Hematopoietic multipotent progenitor cell treated with erythropoietin and hydrocortisone succinate and interleukin-3 and kit ligand, for 17 days (in vitro differentiated cells): ENCODE measurements around the gene MAPKAPK3.
A peak's percentile ranks its signal among the peaks of the same experiment; 100 is the strongest.

ENCODE experiments used
- DNase-seq: peaks from one replicate; pipeline ENCODE4 v3.0.0-alpha.2; 2015; ENCODE audit warnings: low spot score

The MAPKAPK3 gene

GRCh38 chr3:50627407-50628051 is 10.6 kb downstream of the MAPKAPK3 start:
- no peak for DNase-seq

- DNase-seq: no peak
These were observed 11.7 kb downstream of the MAPKAPK3 start for GRCh38 chr3:50628601-50629000.

- DNase-seq: no peak
These were observed 13.4 kb downstream of the MAPKAPK3 start for GRCh38 chr3:50630394-50630793.

GRCh38 chr3:50630877-50631276 is 13.9 kb downstream of the MAPKAPK3 start:
- DNase-seq: no peak

GRCh38 chr3:50632450-50632849 is 15.5 kb downstream of the MAPKAPK3 start:
- no peak for DNase-seq

- DNase-seq: no peak
These were observed 16.4 kb downstream of the MAPKAPK3 start for GRCh38 chr3:50633230-50633790.

- no peak for DNase-seq
These were observed 18.1 kb downstream of the MAPKAPK3 start for GRCh38 chr3:50635066-50635465.

- no peak for DNase-seq
These were observed 20.1 kb downstream of the MAPKAPK3 start for GRCh38 chr3:50637011-50637410.

- DNase-seq: no peak
These were observed 21.0 kb downstream of the MAPKAPK3 start for GRCh38 chr3:50637945-50638344.

GRCh38 chr3:50639055-50639494 is 22.1 kb downstream of the MAPKAPK3 start:
- no peak for DNase-seq

GRCh38 chr3:50642382-50642781 is 25.4 kb downstream of the MAPKAPK3 start:
- no peak for DNase-seq

- no peak for DNase-seq
These were observed 27.6 kb downstream of the MAPKAPK3 start for GRCh38 chr3:50644561-50644960.

- no peak for DNase-seq
These were observed 28.4 kb downstream of the MAPKAPK3 start for GRCh38 chr3:50645378-50645777.

GRCh38 chr3:50648313-50648712 is 31.4 kb downstream of the MAPKAPK3 start:
- DNase-seq: no peak

- DNase-seq: no peak
These were observed 32.0 kb downstream of the MAPKAPK3 start for GRCh38 chr3:50648944-50649343.

GRCh38 chr3:50649451-50649931 is 32.5 kb downstream of the MAPKAPK3 start:
- no peak for DNase-seq

- no peak for DNase-seq
These were observed 33.1 kb downstream of the MAPKAPK3 start for GRCh38 chr3:50650018-50650417.

- no peak for DNase-seq
These were observed 34.5 kb downstream of the MAPKAPK3 start for GRCh38 chr3:50651445-50651844.

- DNase-seq: no peak
These were observed 35.1 kb downstream of the MAPKAPK3 start for GRCh38 chr3:50651920-50652529.

- peak; percentile 57 for DNase-seq
These were observed 35.8 kb downstream of the MAPKAPK3 start for GRCh38 chr3:50652709-50653108.

- DNase-seq: no peak
These were observed 37.1 kb downstream of the MAPKAPK3 start for GRCh38 chr3:50653937-50654595.

- no peak for DNase-seq
These were observed 38.3 kb downstream of the MAPKAPK3 start for GRCh38 chr3:50655009-50655830.
